ENCODE results near the gene KIF5C.

DNA sequence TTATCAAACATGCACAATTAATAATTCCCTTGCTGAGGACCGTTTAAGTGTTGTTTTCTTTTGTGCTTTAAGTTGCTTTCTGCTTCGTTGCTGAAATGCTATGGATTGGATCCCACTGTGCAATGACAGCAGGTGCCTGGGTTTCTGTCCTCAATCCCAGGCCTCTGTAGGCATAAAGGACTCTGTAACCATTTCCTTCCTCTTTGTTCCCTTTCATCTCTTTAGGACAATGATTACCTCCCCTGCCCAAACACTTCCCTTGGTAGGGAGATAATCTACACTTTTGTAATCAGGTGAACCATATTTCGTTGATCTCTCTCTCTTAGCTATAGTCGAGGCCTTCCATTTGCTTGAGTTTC lies 104.9 kb downstream of the KIF5C start:
- TF ChIP-seq CTCF (IDR thresholded peaks at IDR 0.05) (no peak), EZH2phosphoT487 (IDR thresholded peaks at IDR 0.05) (no peak)
